ENCODE data around the gene SLC11A1.

Gene SLC11A1

DNA sequence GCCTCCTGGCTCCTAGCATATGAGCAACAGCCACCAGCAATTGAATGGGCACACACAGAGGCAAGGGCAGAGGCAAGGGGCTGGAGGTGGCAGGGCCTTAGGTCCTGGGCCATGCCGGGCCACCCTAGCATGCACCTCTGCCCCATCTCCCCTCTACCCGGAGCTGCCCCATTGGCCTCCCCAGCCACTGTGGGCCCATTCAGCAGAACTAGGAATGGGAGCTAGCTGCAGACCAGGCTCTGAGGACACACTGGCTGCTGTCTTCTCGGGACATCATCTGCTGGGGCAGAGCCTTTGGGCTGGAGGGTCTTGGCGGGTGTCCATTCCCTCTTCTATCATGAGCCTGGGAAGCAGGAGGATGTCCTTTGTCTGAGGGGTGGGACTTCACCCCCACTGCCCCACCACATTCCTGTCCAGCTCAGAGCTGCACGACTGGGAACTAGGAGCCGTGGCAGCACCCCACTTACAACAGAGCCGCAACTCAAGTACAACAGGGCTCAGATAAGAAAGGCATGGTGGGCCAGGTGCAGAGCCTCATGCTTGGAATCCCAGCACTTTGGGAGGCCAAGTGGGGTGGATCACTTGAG lies 37.6 kb downstream of the SLC11A1 start:
- no peaks in the 10 kb centered on the region for H3K36me3 ChIP-seq (ENCODE audit: insufficient read depth, low read depth, low read length)
- no peaks in the 10 kb centered on the region for H3K27me3 ChIP-seq (ENCODE audit: insufficient read depth, low read length)
- peak overlapping the region; percentile 38 for H3K27ac ChIP-seq (ENCODE audit: low read length)
- H3K9ac ChIP-seq (ENCODE audit: low read depth, low read length) = peak overlapping the region; percentile 51; the same call in 1 of the 2 replicates
- H3K4me1 ChIP-seq (ENCODE audit: insufficient read depth, low read length) = peaks cover 7% of the 10 kb centered on the region; the same call in 1 of the 2 replicates
- peak overlapping the region; percentile 15; the same call in 1 of the 2 replicates for H3K4me3 ChIP-seq (ENCODE audit: low read length)
- no peaks in the 10 kb centered on the region for H3K9me3 ChIP-seq (ENCODE audit: insufficient read depth, low read depth, low read length)

DNA sequence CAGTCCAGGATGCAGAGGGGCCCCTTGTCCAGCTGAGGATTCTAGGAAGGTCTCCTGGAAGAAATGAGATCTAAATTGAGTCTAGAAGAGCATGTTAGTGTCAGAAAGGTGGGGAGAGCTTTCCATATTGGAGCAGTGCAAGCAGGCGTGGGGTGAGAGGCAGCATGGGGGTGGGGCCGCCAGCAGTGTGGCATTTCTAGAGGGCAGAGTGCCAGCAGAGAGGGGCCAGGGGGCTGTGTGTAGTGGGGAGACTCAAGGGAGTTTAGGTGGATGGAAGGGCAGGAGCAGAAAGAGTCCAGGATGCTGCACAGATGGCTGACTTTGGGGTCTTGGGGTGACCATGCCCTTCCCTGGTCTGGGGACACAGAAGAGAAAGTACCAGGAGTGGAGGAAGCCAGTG lies 39.0 kb downstream of the SLC11A1 start:
- H3K4me1 ChIP-seq (ENCODE audit: insufficient read depth, low read length) = peaks cover 7% of the 10 kb centered on the region; the same call in 1 of the 2 replicates
- no peak overlapping the region for H3K4me3 ChIP-seq (ENCODE audit: low read length)
- no peak overlapping the region for H3K27ac ChIP-seq (ENCODE audit: low read length)
- H3K9me3 ChIP-seq (ENCODE audit: insufficient read depth, low read depth, low read length) = no peaks in the 10 kb centered on the region
- no peaks in the 10 kb centered on the region for H3K36me3 ChIP-seq (ENCODE audit: insufficient read depth, low read depth, low read length)
- H3K27me3 ChIP-seq (ENCODE audit: insufficient read depth, low read length) = no peaks in the 10 kb centered on the region
- no peak overlapping the region for H3K9ac ChIP-seq (ENCODE audit: low read depth, low read length)

DNA sequence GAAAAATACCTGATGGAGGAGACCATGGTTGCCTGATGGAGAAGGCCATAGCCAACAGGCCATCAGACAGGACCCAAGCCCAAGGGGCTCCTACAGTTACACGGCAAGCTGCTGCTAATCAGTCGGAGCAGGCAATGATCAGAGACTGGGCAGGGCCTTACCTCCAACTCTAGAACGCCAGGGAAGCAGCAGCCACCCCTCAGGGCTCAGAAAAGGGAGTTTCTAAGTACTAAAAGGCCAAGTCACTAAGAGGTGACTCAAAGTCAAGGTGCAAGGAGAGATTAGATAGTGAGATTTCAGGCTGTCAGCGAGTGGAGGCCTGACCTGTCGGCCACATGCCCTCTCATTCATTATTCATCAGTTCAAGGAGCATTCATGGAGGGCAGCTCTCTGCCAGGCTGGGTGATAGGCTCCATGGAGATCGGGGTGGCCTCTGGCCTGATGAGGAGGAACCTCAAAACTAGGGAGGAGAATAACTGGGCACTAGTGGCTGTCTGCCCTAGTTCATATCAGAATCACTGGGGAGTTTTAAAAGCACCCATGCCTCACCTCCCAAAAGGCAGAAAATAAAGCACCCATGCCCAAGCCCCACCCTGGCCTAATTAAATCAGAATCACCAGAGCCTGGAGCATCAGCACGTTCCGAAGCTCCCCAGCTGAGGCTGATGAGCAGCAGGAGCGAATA lies 40.5 kb downstream of the SLC11A1 start:
- H3K9ac ChIP-seq (ENCODE audit: low read depth, low read length) = no peak overlapping the region
- H3K27me3 ChIP-seq (ENCODE audit: insufficient read depth, low read length) = no peaks in the 10 kb centered on the region
- H3K36me3 ChIP-seq (ENCODE audit: insufficient read depth, low read depth, low read length) = no peaks in the 10 kb centered on the region
- no peak overlapping the region for H3K4me3 ChIP-seq (ENCODE audit: low read length)
- H3K27ac ChIP-seq (ENCODE audit: low read length) = no peak overlapping the region
- H3K9me3 ChIP-seq (ENCODE audit: insufficient read depth, low read depth, low read length) = no peaks in the 10 kb centered on the region
- H3K4me1 ChIP-seq (ENCODE audit: insufficient read depth, low read length) = peaks cover 7% of the 10 kb centered on the region; the same call in 1 of the 2 replicates

DNA sequence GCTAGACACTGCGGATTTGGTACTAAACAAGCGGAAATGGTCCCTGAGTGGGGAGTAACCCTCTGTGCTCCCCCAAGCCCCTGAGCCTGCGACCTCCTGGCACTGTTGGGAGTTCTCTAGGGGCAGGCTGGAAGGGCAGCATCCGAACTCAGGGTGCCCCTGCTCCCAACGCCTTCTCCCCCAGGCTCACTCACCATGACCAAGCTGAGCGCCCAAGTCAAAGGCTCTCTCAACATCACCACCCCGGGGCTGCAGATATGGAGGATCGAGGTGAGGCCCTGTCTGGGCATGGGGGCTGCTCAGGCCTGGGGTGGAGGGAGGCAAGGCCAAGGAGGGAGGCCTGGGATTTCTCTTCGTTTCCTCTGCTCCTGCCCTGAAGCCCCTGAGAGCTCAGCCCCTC lies 41.5 kb downstream of the SLC11A1 start:
- Histone ChIP-seq H3K4me1 (ENCODE audit: insufficient read depth, low read length) (peaks cover 7% of the 10 kb centered on the region; the same call in 1 of the 2 replicates), H3K9ac (ENCODE audit: low read depth, low read length) (no peak overlapping the region), H3K4me3 (ENCODE audit: low read length) (no peak overlapping the region), H3K27me3 (ENCODE audit: insufficient read depth, low read length) (no peaks in the 10 kb centered on the region), H3K36me3 (ENCODE audit: insufficient read depth, low read depth, low read length) (no peaks in the 10 kb centered on the region), H3K9me3 (ENCODE audit: insufficient read depth, low read depth, low read length) (no peaks in the 10 kb centered on the region), H3K27ac (ENCODE audit: low read length) (no peak overlapping the region)

DNA sequence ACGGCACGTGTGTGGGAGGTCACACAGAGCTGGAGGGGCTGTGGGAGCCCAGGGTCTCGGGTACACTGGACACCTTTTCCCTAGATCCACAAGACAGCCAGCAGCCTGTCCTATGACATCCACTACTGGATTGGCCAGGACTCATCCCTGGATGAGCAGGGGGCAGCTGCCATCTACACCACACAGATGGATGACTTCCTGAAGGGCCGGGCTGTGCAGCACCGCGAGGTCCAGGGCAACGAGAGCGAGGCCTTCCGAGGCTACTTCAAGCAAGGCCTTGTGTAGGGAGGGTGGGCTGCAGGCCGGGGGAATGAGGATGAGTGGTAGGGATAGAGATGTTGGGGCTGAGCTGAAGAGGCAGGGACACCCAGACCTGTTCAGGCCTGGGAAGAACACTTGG lies 43.5 kb downstream of the SLC11A1 start:
- Histone ChIP-seq H3K36me3 (ENCODE audit: insufficient read depth, low read depth, low read length) (no peaks in the 10 kb centered on the region), H3K27ac (ENCODE audit: low read length) (no peak overlapping the region), H3K27me3 (ENCODE audit: insufficient read depth, low read length) (no peaks in the 10 kb centered on the region), H3K9ac (ENCODE audit: low read depth, low read length) (no peak overlapping the region), H3K9me3 (ENCODE audit: insufficient read depth, low read depth, low read length) (no peaks in the 10 kb centered on the region), H3K4me1 (ENCODE audit: insufficient read depth, low read length) (no peaks in the 10 kb centered on the region), H3K4me3 (ENCODE audit: low read length) (no peak overlapping the region)

DNA sequence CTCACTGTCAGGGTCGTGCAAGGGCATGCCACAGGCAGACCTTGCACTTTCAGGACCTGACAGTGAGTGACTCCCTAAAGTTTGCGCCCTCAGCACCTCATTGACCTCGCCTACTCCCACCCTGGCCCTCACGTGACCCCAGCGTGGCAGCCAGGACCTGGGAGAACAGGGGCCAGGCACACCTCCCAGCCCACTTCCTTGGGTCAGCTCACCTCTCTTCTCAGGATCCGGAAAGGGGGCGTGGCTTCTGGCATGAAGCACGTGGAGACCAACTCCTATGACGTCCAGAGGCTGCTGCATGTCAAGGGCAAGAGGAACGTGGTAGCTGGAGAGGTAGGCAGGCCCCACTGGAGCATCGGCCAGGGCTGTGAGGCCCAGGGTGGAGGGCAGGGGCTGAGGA lies 45.7 kb downstream of the SLC11A1 start:
- no peaks in the 10 kb centered on the region for H3K9me3 ChIP-seq (ENCODE audit: insufficient read depth, low read depth, low read length)
- no peak overlapping the region for H3K4me3 ChIP-seq (ENCODE audit: low read length)
- H3K27ac ChIP-seq (ENCODE audit: low read length) = no peak overlapping the region
- no peaks in the 10 kb centered on the region for H3K4me1 ChIP-seq (ENCODE audit: insufficient read depth, low read length)
- no peak overlapping the region for H3K9ac ChIP-seq (ENCODE audit: low read depth, low read length)
- no peaks in the 10 kb centered on the region for H3K27me3 ChIP-seq (ENCODE audit: insufficient read depth, low read length)
- H3K36me3 ChIP-seq (ENCODE audit: insufficient read depth, low read depth, low read length) = no peaks in the 10 kb centered on the region

DNA sequence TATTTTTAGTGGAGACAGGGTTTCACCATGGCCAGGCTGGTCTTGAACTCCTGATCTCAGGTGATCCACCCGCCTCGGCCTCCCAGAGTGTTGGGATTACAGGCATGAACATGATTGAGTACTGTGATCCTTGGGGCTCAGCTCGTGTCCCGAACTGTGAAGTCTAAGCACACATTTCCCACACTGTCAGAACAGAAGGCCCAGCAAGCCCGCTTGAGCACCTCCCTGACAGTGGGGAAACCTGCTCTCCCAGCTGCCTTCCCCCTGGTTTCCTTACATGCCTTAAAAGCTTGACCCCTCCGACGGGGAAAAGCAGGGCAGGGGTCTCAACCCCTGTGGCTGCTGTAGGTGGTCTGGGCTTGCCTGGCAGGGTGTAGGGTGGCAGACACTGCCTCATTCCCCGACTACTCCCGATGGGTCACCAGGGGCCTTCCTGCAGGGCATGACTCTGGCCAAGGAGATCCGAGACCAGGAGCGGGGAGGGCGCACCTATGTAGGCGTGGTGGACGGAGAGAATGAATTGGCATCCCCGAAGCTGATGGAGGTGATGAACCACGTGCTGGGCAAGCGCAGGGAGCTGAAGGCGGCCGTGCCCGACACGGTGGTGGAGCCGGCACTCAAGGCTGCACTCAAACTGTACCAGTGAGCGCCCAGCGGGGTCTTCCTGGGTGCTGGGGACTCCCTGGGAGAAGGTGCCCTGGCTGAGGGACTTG lies 46.9 kb downstream of the SLC11A1 start:
- no peaks in the 10 kb centered on the region for H3K27me3 ChIP-seq (ENCODE audit: insufficient read depth, low read length)
- H3K4me1 ChIP-seq (ENCODE audit: insufficient read depth, low read length) = no peaks in the 10 kb centered on the region
- H3K27ac ChIP-seq (ENCODE audit: low read length) = no peak overlapping the region
- no peaks in the 10 kb centered on the region for H3K9me3 ChIP-seq (ENCODE audit: insufficient read depth, low read depth, low read length)
- H3K36me3 ChIP-seq (ENCODE audit: insufficient read depth, low read depth, low read length) = no peaks in the 10 kb centered on the region
- no peak overlapping the region for H3K9ac ChIP-seq (ENCODE audit: low read depth, low read length)
- H3K4me3 ChIP-seq (ENCODE audit: low read length) = no peak overlapping the region

DNA sequence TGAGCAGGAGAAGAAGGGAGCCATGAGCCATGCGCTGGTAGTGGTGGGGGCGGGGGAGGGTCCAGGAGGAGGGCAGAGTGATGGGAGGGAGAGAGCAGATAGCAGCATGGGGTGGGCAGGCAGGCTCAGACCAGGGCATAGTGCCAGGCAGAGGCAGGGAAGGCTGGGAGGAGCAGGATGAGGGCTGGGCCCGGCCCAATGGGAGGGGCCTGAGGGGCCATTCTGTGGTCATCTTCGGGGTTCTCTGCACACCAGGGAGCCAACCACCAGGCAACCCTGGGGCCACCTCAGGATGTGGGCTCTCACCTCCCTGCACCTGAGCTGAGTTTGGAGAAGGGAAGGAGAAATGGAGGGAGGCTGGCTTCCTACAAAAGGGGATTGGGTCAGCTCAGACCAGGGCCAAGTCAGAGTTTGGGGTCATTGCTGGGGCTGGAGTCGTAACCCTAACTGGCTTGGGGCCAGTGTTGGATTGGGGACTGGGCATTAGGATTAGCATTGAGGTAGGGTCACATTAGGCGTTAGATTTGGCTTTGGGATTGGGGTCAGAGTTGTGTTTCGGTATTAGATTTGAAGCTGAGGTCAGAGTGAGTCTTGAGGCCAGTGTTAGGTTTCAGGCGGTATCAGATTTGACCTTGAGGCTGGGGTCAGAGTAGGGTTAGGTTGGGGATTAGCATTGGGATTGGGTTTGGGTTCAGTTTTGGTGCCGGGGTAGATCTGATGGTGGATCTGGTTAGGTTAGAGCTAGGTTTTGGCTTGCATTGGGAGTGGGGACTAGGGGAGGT lies 48.0 kb downstream of the SLC11A1 start:
- Histone ChIP-seq H3K27me3 (ENCODE audit: insufficient read depth, low read length) (no peaks in the 10 kb centered on the region), H3K4me3 (ENCODE audit: low read length) (no peak overlapping the region), H3K36me3 (ENCODE audit: insufficient read depth, low read depth, low read length) (no peaks in the 10 kb centered on the region), H3K9me3 (ENCODE audit: insufficient read depth, low read depth, low read length) (no peaks in the 10 kb centered on the region), H3K27ac (ENCODE audit: low read length) (no peak overlapping the region), H3K9ac (ENCODE audit: low read depth, low read length) (no peak overlapping the region), H3K4me1 (ENCODE audit: insufficient read depth, low read length) (no peaks in the 10 kb centered on the region)

DNA sequence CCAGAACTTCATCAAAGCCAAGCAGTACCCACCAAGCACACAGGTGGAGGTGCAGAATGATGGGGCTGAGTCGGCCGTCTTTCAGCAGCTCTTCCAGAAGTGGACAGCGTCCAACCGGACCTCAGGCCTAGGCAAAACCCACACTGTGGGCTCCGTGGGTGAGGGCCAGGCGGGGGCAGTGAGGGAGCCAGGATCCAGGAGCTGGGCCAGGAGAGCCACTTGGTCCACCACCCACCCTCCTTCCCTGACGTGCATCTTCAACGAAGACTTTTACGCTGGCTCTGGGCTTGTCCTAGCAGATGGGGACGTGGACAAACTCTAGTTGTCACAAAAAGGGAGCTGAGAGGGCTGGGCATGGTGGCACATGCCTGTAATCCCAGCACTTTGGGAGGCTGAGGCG lies 48.6 kb downstream of the SLC11A1 start:
- H3K9ac ChIP-seq (ENCODE audit: low read depth, low read length) = no peak overlapping the region
- H3K4me1 ChIP-seq (ENCODE audit: insufficient read depth, low read length) = no peaks in the 10 kb centered on the region
- no peaks in the 10 kb centered on the region for H3K36me3 ChIP-seq (ENCODE audit: insufficient read depth, low read depth, low read length)
- no peak overlapping the region for H3K4me3 ChIP-seq (ENCODE audit: low read length)
- H3K9me3 ChIP-seq (ENCODE audit: insufficient read depth, low read depth, low read length) = no peaks in the 10 kb centered on the region
- H3K27ac ChIP-seq (ENCODE audit: low read length) = no peak overlapping the region
- no peaks in the 10 kb centered on the region for H3K27me3 ChIP-seq (ENCODE audit: insufficient read depth, low read length)

DNA sequence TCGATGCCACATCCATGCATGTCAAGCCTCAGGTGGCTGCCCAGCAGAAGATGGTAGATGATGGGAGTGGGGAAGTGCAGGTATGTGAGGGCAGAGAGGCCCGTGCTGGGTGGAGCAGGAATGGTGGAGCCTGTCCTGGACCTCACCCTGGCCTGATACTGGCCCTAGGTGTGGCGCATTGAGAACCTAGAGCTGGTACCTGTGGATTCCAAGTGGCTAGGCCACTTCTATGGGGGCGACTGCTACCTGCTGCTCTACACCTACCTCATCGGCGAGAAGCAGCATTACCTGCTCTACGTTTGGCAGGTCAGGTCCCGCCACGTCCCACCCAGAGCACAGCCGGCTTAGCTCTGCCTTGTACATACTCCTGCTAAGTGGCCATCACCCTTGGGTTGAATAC lies 49.8 kb downstream of the SLC11A1 start:
- no peaks in the 10 kb centered on the region for H3K4me1 ChIP-seq (ENCODE audit: insufficient read depth, low read length)
- H3K4me3 ChIP-seq (ENCODE audit: low read length) = no peak overlapping the region
- no peaks in the 10 kb centered on the region for H3K9me3 ChIP-seq (ENCODE audit: insufficient read depth, low read depth, low read length)
- H3K27me3 ChIP-seq (ENCODE audit: insufficient read depth, low read length) = no peaks in the 10 kb centered on the region
- H3K27ac ChIP-seq (ENCODE audit: low read length) = no peak overlapping the region
- H3K9ac ChIP-seq (ENCODE audit: low read depth, low read length) = no peak overlapping the region
- no peaks in the 10 kb centered on the region for H3K36me3 ChIP-seq (ENCODE audit: insufficient read depth, low read depth, low read length)

DNA sequence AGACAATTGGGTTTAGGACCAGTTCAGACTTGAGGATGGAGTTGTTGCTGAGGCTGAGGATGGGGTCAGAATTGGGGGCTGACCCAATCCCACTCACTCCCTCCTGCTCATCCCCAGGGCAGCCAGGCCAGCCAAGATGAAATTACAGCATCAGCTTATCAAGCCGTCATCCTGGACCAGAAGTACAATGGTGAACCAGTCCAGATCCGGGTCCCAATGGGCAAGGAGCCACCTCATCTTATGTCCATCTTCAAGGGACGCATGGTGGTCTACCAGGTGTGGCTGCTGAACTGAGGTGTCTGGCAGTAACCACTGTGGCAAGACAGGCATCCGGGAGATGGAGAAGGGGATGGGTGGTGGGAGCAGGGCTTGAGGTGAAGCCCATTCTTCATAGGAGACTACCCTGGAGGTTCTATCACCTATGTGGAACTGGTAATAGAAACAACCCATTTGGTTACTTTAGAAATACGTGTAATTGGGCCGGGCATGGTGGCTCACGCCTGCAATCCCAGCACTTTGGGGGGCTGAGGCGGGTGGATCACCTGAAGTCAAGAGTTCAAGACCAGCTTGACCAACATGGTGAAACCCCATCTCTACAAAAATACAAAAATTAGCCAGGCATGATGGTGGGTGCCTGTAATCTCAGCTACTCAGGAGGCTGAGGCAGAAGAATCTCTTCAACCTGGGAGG lies 50.7 kb downstream of the SLC11A1 start:
- Histone ChIP-seq H3K36me3 (ENCODE audit: insufficient read depth, low read depth, low read length) (no peaks in the 10 kb centered on the region), H3K27ac (ENCODE audit: low read length) (no peak overlapping the region)

More for the DNA sequence above, 50.7 kb downstream of the SLC11A1 start:
- no peaks in the 10 kb centered on the region for H3K4me1 ChIP-seq (ENCODE audit: insufficient read depth, low read length)
- no peaks in the 10 kb centered on the region for H3K9me3 ChIP-seq (ENCODE audit: insufficient read depth, low read depth, low read length)
- no peak overlapping the region for H3K4me3 ChIP-seq (ENCODE audit: low read length)
- no peaks in the 10 kb centered on the region for H3K27me3 ChIP-seq (ENCODE audit: insufficient read depth, low read length)
- no peak overlapping the region for H3K9ac ChIP-seq (ENCODE audit: low read depth, low read length)
